Activated CD4-positive, CD25-positive, alpha-beta regulatory T cell treated with anti-CD3 and anti-CD28 coated beads, Interleukin-2, amount 50 U/mL, for 24 hours (primary cell): ENCODE data around the gene EPB41L3.

ENCODE experiments used
- ATAC-seq, 2 donors: fragments of 150-1000 bp; cut with Tn5 transposase; one replicate each; pipeline ENCODE4 v1.10.0; 2021; ENCODE audit warnings: mild to moderate bottlenecking in 1 of 2, moderate library complexity in 1 of 2

EPB41L3 gene

GRCh38 chr18:5397102-5397501, 146.7 kb downstream of the EPB41L3 start:
- no peak for ATAC-seq

DNA sequence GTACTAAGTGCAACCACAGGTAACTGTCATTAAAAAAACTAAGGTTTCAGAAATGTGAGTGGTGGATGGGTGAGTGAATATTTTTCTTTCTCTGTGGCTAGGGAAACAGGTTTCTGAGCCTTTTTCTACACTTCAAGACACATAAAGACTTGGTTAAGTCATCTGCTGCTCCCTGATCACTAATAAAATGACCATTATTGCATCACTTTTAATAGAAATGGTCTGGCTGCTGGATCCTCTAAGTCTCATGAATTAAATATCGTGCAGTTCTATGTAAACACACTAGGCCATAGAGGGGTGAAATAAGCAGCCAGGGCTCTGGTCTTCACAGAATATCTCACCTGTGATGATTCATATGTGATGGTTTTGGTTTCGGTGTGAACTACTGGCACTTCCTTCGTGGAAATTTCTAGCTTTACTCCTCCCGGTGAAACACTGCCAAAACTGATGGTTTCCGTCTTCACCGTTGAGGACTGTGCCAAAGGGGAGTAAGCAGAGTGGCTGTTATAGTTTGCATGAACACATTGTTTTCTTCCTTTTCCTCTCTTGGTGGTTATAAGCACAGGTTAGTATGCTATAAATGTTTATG, 147.8 kb downstream of the EPB41L3 start:
- no peak for ATAC-seq

- no peak for ATAC-seq
Observed at GRCh38 chr18:5393779-5394178, 150.0 kb downstream of the EPB41L3 start.

DNA sequence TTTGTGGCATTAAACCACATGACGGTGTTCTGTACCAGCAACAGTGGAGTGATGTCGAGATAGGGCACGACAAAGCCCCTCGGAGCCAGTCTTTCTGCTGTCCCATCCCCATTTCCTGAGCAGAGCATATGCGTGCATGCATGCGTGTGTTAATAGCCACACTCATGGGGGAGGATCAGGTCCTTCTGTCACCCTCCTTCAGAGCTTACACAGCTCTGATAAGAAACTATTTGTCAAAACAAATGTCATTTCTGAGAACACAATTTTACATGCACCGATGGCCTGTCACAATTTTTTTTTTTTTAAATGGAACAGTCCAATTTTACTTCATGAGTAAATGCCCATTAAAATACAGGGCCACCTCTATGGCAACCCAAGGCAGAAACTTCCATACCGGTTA, 152.4 kb downstream of the EPB41L3 start:
- ATAC-seq: no peak

- no peak for ATAC-seq
Observed at GRCh38 chr18:5389356-5389755, 154.4 kb downstream of the EPB41L3 start.

DNA sequence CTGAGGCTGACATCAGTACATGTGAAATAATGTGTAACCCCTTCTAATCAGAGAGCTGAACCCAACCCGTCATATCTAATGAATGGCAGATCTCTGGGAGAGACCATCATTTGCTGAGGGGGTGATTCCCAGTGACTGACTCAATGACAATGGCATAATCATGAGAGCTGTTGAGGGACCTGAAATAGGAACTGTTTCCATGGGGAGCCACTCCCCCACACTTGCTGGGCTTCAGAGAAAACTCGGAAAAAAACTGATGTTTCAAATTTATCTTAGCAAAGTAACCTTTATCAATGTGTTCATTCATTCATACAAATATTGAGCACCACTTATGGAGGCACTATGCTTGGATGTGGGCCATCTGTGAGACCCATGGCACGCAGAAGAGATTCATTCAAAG, 154.9 kb downstream of the EPB41L3 start:
- ATAC-seq: no peak

GRCh38 chr18:5380586-5380985, 163.2 kb downstream of the EPB41L3 start:
- no peak for ATAC-seq

- ATAC-seq: no peak
Observed at GRCh38 chr18:5376986-5377385, 166.8 kb downstream of the EPB41L3 start.

DNA sequence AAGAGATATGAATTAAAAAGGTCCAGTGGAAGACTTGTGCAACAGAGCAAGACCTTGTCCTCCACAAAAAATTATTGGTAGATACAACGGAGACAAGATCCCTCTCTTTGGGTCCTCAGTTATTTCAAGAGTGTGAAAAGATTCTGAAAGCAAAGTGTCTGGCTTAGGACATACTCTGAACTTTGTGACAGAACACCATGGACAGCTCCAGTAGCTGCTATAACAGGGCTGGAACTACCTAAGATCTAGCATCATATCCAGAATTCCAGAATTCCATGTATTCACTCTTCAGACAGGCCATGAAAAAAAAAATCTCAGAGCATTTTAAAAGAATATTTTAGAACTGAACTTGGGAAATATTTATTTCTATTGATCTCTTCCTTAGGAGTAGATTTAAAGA, 173.5 kb downstream of the EPB41L3 start:
- ATAC-seq: no peak

DNA sequence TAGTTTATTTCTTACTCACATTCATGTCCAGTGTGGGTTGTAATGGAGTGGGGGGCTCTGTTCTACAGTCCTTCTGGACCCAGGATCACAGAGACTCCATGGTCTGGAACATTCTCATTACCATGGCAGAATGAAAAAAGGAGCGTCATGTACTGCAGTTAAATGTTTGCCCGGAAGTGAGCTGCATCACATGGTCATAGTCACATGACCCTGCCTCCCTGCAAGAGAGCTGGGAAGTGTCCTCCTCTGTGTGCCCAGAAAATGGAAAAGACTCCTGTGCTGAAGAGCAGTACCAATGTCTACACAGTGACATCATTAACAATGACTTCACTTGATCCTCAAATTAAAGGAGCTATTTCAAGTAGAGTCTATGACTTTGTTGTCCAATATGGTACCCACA, 174.3 kb downstream of the EPB41L3 start:
- no peak for ATAC-seq

DNA sequence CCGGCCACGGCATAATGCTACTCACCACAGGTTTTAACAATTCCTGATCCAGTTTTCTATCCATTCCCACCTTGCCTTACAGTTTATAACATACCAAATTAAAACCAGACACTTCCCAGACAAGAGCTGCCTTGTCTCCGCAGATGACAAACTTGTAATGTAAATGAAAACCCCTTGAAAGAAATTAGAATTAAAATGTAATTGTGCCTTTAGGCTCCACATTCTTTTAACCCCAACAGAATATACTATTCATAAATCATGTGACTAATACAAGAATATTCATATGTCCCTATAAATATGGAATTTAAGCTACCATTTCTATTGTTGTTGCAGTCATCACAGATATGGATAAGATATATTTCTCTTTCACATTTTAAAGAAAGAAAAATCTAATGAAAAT, 178.4 kb downstream of the EPB41L3 start:
- ATAC-seq: no peak

GRCh38 chr18:5350636-5351035, 193.2 kb downstream of the EPB41L3 start:
- ATAC-seq: no peak
